Endothelial cell of umbilical vein (primary cell): ENCODE measurements around the gene SLC45A1. TPM values are rescaled to one million over a fixed set of nuclear protein-coding genes. Genes with fewer than 3 reads are reported as not detected.
A peak's percentile ranks its signal among the peaks of the same experiment; 100 is the strongest.

Source experiments
- BruUV-seq: library from RNA; stranded (reverse); fragments of 400-500 nt; replicated peaks from 2 replicates; lab custom pipeline; 2021; lab: Mats Ljungman, UMichigan
- CTCF ChIA-PET: fragments of 300-600, 350-600 bp; sonication (Branson Sonifier 250); formaldehyde crosslinking; loops from one replicate; lab custom pipeline; 2021; ENCODE audit warnings: antibody characterized with exemption, inconsistent platforms; lab: Charles Lee
- POLR2A ChIA-PET: fragments of 300-600, 350-600 bp; sonication (Branson Sonifier 250); formaldehyde crosslinking; loops from one replicate; lab custom pipeline; 2021; ENCODE audit warnings: antibody characterized with exemption, inconsistent platforms; lab: Charles Lee
- DNase-seq: peaks from one replicate; pipeline ENCODE4 v3.0.0-alpha.2; 2011; ENCODE audit warnings: low read depth, low spot score
- FAIRE-seq: peaks from 2 replicates; lab custom pipeline; 2011; peaks lifted over from hg19 to GRCh38; lab: Jason Lieb, UNC
- H2AFZ ChIP-seq: 2 replicates; pipeline ENCODE4 v1.6.0; 2012; ENCODE audit warnings: low read depth, low read length, control low read depth, inconsistent platforms
- H3K27ac ChIP-seq: 2 replicates; pipeline ENCODE4 v1.5.1; 2011; ENCODE audit warnings: low read depth, mild to moderate bottlenecking, control low read depth, low read length, moderate library complexity; ENCODE audit not compliant: insufficient read depth
- H3K27me3 ChIP-seq, 2 experiments: 2 replicates each; pipeline versions ENCODE4 v1.6.0 to v1.6.1; 2011; ENCODE audit warnings: low read length in 2 of 2, mixed read lengths in 1 of 2; ENCODE audit not compliant: control insufficient read depth in 2 of 2, insufficient read depth in 2 of 2
- H3K36me3 ChIP-seq, 2 experiments: 2 replicates in 1 of 2; 3 replicates in 1 of 2; pipeline ENCODE4 v1.5.1; 2011; ENCODE audit warnings: low read length in 2 of 2, mild to moderate bottlenecking in 1 of 2, moderate library complexity in 1 of 2; ENCODE audit not compliant: control insufficient read depth in 2 of 2, insufficient read depth in 2 of 2; ENCODE audit errors: extremely low read depth in 1 of 2
- H3K4me1 ChIP-seq: 3 replicates; pipeline ENCODE4 v1.5.1; 2011; ENCODE audit warnings: mild to moderate bottlenecking, low read length; ENCODE audit not compliant: control insufficient read depth, insufficient read depth; ENCODE audit errors: extremely low read depth
- H3K4me2 ChIP-seq: 2 replicates; pipeline ENCODE4 v1.6.1; 2011; ENCODE audit warnings: low read length, control low read depth, mixed read lengths; ENCODE audit not compliant: insufficient read depth
- H3K4me3 ChIP-seq, 3 experiments: fragments of 200-600 bp in 1 of 3; sonication (generic), shearing (Covaris generic) in 1 of 3; replicated peaks in 1 of 3; 2 replicates each; pipeline ENCODE4 v1.5.1; 2011 to 2016; ENCODE audit warnings: control low read depth in 3 of 3, low read length in 3 of 3, mild to moderate bottlenecking in 2 of 3, inconsistent platforms in 1 of 3, low read depth in 1 of 3, moderate library complexity in 1 of 3; ENCODE audit not compliant: insufficient read depth in 1 of 3
- H3K79me2 ChIP-seq: 2 replicates; pipeline ENCODE4 v1.6.0; 2012; ENCODE audit warnings: low read length, inconsistent platforms; ENCODE audit not compliant: control insufficient read depth, insufficient read depth
- H3K9ac ChIP-seq: replicated peaks from 2 replicates; pipeline ENCODE3; 2011; ENCODE audit warnings: low read length, control low read depth; ENCODE audit not compliant: insufficient read depth; ENCODE audit errors: extremely low read depth
- H3K9me1 ChIP-seq: replicated peaks from 3 replicates; pipeline ENCODE4 v1.6.0; 2011; ENCODE audit warnings: mild to moderate bottlenecking, low read length; ENCODE audit not compliant: control insufficient read depth, insufficient read depth; ENCODE audit errors: extremely low read depth
- H3K9me3 ChIP-seq: replicated peaks from 2 replicates; pipeline ENCODE4 v1.5.1; 2012; ENCODE audit warnings: low read length, inconsistent platforms; ENCODE audit not compliant: control insufficient read depth, insufficient read depth
- H4K20me1 ChIP-seq: replicated peaks from 2 replicates; pipeline ENCODE3; 2011; ENCODE audit warnings: mild to moderate bottlenecking, low read length; ENCODE audit not compliant: control insufficient read depth, insufficient read depth; ENCODE audit errors: extremely low read depth
- CTCF ChIP-seq, 2 donors: IDR thresholded peaks; 1 replicate in 1 of 2; 2 replicates in 1 of 2; pipeline ENCODE4 v1.5.1; 2011; ENCODE audit warnings: low read length in 2 of 2, mild to moderate bottlenecking in 2 of 2, moderate library complexity in 2 of 2, control low read depth in 1 of 2, inconsistent platforms in 1 of 2, low read depth in 1 of 2; ENCODE audit not compliant: insufficient read depth in 1 of 2; ENCODE audit errors: extremely low read depth in 1 of 2
- EZH2 ChIP-seq: IDR thresholded peaks from 2 replicates; pipeline ENCODE4 v1.6.1; 2012; ENCODE audit warnings: borderline replicate concordance, low read depth, mild to moderate bottlenecking, moderate library complexity, low read length, inconsistent platforms; ENCODE audit not compliant: severe bottlenecking
- FOS ChIP-seq: IDR thresholded peaks from 2 replicates; pipeline ENCODE4 v1.6.1; 2011; ENCODE audit warnings: mild to moderate bottlenecking, low read length, moderate library complexity, borderline replicate concordance; ENCODE audit not compliant: insufficient read depth
- GATA2 ChIP-seq: IDR thresholded peaks from 2 replicates; pipeline ENCODE4 v1.7.0; 2011; ENCODE audit warnings: low read depth, mild to moderate bottlenecking, moderate library complexity, mixed read lengths, low read length; ENCODE audit not compliant: insufficient read length, insufficient read depth
- JUN ChIP-seq: IDR thresholded peaks from 2 replicates; pipeline ENCODE4 v1.6.1; 2011; ENCODE audit warnings: borderline replicate concordance, low read depth; ENCODE audit not compliant: insufficient read length, insufficient read depth
- MAX ChIP-seq: IDR thresholded peaks from 2 replicates; pipeline ENCODE4 v1.6.1; 2011; ENCODE audit not compliant: insufficient read depth, insufficient read length
- MYC ChIP-seq: IDR thresholded peaks from one replicate; pipeline ENCODE4 v1.6.1; 2011; ENCODE audit warnings: mild to moderate bottlenecking, low read depth, low read length
- POLR2A ChIP-seq: IDR thresholded peaks from 2 replicates; pipeline ENCODE4 v1.6.1; 2012; ENCODE audit warnings: low read depth, mild to moderate bottlenecking, control low read depth, low read length
- POLR2AphosphoS5 ChIP-seq: IDR thresholded peaks from 2 replicates; pipeline ENCODE4 v1.6.1; 2012; ENCODE audit warnings: low read depth, mild to moderate bottlenecking, control low read depth, low read length, moderate library complexity; ENCODE audit not compliant: insufficient read depth
- dilution Hi-C: fragments of 300-500 bp; cut with MboI; formaldehyde crosslinking; loops from one replicate; pipeline ENCODE4 v1.15.0; 2019; ENCODE audit warnings: low sequenced_read_pairs; ENCODE audit not compliant: extremely low pct_ligation_motif_present
- intact Hi-C: fragments of 100-400 bp; cut with micrococcal nuclease; formaldehyde crosslinking; loops from one replicate; pipeline ENCODE4 v1.10.0; 2022
- polyA plus RNA-seq, 4 experiments: library from polyadenylated mRNA; depleted of rRNA in 3 of 4; stranded (reverse) in 3 of 4; unstranded in 1 of 4; fragments of >200 nt; gene quantifications; 2 replicates each; pipeline versions ENCODE4 v1.2.1 to v1.2.3, GENCODE V29; 2011 to 2012; ENCODE audit warnings: missing spikeins in 1 of 4
- total RNA-seq: library from RNA; stranded (reverse); gene quantifications from 2 replicates; pipeline ENCODE4 v1.2.3, GENCODE V29; 2021

SLC45A1 gene
- total and polyA plus RNA-seq, 2 donors (not counting 3 experiments of a cell fraction or from before 2014, with no cell fraction given), result 1.3 to 1.4 TPM

GRCh38 chr1:8361198-8361849 is 43.4 kb downstream of the SLC45A1 start:
- CTCF ChIA-PET, result interaction anchor here (0.9 kb wide), 1 partner anchor 48 kb away, joined by 3 read pairs; no protein-coding TSS in a partner anchor
- H4K20me1 ChIP-seq, result no peaks in the 10 kb centered on the region

More at GRCh38 chr1:8361198-8361849, 43.4 kb downstream of the SLC45A1 start:
- Histone ChIP-seq H3K27me3 (no peaks in the 10 kb centered on the region), H3K27ac (no peak overlapping the region), H3K4me1 (no peaks in the 10 kb centered on the region), H3K36me3 (peaks cover 10 to 74% of the 10 kb centered on the region in 2 experiments), H2AFZ (no peak overlapping the region), H3K9me3 (no peaks in the 10 kb centered on the region), H3K9me1 (no peaks in the 10 kb centered on the region), H3K4me3 (no peak overlapping the region), H3K4me2 (no peak overlapping the region), H3K9ac (no peak overlapping the region), H3K79me2 (no peaks in the 10 kb centered on the region)
- intact Hi-C loops, result no loop called here
- POLR2A ChIA-PET, result no interaction called here
- no peak for DNase-seq
- TF ChIP-seq POLR2AphosphoS5 (no peak), MYC (no peak), GATA2 (no peak), JUN (no peak), CTCF (IDR thresholded peaks at IDR 0.05; ENCODE audit: extremely low read depth in 1 of 2, insufficient read depth in 1 of 2, low read depth in 1 of 2, low read length in 2 of 2) (no peak), EZH2 (no peak), FOS (no peak), MAX (no peak), POLR2A (no peak)
- FAIRE-seq, result no peak
- dilution Hi-C loops, result no loop called here
- BruUV-seq, result TSS peak; percentile 43
